Midbrain (tissue), 1 donor: ENCODE measurements around the gene MAPK1.
"Not testable (repeated sequence)": the region's sequence is repeated elsewhere in the genome, so short reads cannot be mapped to it uniquely, and the experiment has no call there.

ENCODE experiments used
- DNase-seq: peaks from one replicate; lab custom pipeline; 2025; lab: John Stamatoyannopoulos, UW

Gene MAPK1

GRCh38 chr22:21845558-21846453 is 21.6 kb downstream of the MAPK1 start:
- DNase-seq: no peak

DNA sequence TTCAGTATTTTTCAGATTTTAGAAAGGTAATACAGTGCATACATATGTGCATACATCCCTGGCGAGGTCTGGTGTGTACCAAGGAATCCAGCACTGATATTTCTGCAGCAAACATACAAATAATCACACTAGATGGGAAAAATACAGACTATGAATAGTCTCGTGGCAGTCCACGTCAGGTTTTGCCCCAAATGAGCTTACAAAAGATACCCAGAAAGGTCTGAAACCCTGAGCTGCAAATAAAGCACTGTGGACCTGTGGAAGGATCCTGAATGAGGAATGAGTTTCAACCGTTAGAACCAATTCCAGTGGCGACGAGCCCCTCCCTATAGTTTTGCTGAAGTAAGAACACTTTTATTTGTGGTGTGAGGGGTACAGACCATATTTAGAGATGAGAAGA is 24.5 kb downstream of the MAPK1 start:
- no peak for DNase-seq

- DNase-seq: no peak
These were observed 26.0 kb downstream of the MAPK1 start for GRCh38 chr22:21841422-21841821.

DNA sequence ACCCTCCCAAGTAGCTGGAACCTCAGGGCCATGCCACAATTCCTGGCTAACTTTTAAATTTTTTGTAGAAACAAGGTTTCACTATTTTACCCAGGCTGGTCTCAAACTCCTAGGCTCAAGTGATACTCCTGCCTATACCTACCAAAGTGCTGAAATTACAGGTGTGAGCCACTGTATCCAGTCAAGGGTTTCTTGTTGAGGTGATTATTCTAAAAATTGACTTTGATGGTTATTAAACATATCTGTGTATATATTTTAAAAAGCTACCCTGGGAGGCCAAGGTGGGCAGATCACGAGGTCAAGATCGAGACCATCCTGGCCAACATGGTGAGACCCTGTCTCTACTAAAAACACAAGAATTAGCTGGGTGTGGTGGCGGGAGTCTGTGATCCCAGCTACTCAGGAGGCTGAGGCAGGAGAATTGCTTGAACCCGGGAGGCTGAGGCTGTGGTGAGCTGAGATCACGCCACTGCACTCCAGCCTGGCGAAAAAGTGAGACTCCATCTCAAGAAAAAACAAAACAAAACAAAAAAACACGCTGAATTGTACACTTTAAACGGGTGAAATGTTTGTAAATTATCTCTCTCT is 27.1 kb downstream of the MAPK1 start:
- DNase-seq: no peak

DNA sequence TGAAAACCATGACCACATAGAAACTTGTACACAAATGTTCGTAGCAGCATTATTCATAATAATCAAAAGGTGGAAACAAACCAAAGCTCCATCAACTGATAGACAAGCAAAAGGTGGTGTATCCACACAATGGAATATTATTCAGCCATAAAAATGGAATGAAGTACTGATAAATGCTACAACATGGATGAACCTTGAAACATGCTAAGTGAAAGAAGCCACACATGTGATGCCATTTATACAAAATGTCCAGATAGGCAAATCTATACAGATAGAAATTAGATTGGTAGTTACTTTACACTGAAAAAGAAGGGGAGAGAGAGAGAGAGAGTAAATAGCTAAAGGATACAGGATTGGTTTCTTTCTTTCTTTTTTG is 27.7 kb downstream of the MAPK1 start:
- no peak for DNase-seq

- DNase-seq: not testable (repeated sequence)
These were observed 28.2 kb downstream of the MAPK1 start for GRCh38 chr22:21839104-21839764.

- DNase-seq: no peak
These were observed 30.0 kb downstream of the MAPK1 start for GRCh38 chr22:21837248-21837979.

- not testable (repeated sequence) for DNase-seq
These were observed 31.0 kb downstream of the MAPK1 start for GRCh38 chr22:21836486-21836885.

DNA sequence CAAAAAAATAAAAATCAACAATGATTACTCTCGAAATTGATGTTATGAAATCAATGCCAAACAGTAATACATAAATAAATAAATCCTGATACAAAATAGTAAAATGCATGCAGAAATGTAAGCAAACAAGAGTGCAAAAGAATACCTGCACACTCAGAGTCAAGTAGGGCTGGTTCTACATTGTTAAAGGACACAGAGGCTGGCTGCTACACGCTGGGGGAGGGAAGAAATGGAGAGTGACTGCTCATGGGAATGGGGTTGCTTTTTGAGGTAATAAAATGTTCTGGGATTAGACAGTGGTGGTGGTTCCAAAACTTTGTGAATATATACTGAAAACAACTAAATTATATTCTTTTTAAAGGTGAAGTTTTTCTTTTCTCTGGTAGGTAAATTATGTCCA is 32.1 kb downstream of the MAPK1 start:
- no peak for DNase-seq

DNA sequence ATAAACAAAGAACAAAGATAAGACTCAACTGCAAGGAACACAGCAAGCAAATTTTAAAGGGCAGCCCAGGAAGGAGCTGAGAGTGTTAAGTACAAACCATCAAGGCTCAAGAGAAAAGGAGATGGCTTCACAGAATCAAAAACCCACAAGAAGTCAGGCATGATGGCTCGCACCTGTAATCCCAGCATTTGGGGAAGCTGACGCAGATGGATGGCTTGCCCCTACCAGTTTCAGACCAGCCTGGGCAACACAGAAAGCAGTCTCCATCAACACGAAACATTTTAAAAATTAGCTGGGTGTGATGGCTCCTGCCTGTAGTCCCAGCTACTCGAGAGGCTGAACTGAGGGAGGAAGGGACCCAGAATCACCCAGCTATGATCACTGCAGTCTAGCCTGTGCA is 32.6 kb downstream of the MAPK1 start:
- no peak for DNase-seq

GRCh38 chr22:21832291-21833290 is 34.9 kb downstream of the MAPK1 start:
- no peak for DNase-seq

DNA sequence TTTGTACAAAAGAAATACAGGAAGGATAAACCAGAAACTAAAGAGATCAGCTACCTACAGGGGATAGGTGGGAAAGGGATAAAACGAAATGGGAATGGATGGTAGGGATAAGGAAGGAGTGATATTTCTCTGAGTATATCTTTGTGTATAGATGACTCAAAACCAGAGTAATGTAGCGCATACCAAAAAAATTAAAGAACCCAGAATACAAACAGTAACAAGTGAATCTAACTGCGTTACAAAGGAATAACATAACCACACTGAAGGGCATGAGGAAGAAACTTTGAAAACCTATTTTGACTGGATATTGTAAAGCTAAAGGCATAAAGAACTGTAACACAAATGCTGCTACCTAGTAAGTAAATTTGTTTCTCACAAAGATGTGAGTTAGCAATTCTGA is 37.9 kb downstream of the MAPK1 start:
- no peak for DNase-seq

GRCh38 chr22:21828268-21828638 is 39.2 kb downstream of the MAPK1 start:
- no peak for DNase-seq

GRCh38 chr22:21827628-21828267 is 39.7 kb downstream of the MAPK1 start:
- DNase-seq: no peak

GRCh38 chr22:21826204-21826603 is 41.2 kb downstream of the MAPK1 start:
- no peak for DNase-seq

GRCh38 chr22:21824962-21825361 is 42.5 kb downstream of the MAPK1 start:
- not testable (repeated sequence) for DNase-seq

DNA sequence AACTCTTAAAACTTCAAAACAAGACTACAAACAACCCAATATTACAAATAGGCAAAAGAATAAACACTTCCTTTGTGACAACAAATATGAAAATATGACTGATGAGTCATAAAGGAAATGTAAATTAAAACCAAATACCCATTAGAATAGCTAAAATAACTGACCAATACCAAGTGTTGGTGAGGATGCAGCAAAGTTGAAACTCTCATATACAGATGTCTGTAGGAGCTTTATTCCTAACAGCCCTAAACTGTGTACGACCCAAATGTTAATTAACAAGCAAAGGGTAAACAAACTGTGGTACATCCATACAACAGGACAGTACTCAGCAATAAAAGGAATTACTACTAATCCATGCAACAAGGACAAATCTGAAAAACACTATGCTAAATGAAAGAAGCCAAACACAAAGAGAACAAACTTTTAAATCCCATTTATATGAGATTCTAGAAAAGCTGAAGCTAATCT is 43.0 kb downstream of the MAPK1 start:
- DNase-seq: no peak

DNA sequence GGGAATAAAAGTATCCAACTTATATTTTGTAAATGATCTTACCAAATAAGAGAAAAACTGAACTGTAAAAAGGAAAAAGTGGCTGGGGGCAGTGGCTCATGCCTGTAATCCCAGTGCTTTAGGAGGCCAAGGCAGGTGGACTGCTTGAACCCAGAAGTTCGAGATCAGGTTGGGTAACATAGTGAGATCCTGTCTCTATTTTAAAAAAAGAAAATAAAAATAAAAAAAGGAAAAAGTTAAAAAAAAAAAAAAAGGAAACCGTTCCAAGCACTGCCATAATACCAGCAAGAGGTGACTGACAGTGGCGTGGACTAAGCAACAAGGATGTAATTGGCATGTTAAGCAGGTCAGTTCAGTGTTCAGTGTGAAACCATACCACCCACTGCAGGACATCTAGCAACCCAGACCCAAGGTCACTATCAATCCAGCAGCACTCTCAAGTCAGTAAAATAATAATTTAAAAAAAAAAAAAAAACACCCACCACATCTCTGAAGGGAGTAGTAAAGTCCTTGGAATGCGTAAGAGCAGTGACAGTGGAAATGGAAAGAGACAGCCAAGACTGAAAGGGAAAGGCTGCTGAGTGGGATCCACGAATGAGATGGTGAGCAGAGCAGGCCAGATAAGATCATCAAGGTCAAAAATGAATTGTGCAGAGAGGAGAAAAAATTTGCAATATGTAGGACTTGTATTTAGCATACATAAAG is 43.6 kb downstream of the MAPK1 start:
- no peak for DNase-seq

DNA sequence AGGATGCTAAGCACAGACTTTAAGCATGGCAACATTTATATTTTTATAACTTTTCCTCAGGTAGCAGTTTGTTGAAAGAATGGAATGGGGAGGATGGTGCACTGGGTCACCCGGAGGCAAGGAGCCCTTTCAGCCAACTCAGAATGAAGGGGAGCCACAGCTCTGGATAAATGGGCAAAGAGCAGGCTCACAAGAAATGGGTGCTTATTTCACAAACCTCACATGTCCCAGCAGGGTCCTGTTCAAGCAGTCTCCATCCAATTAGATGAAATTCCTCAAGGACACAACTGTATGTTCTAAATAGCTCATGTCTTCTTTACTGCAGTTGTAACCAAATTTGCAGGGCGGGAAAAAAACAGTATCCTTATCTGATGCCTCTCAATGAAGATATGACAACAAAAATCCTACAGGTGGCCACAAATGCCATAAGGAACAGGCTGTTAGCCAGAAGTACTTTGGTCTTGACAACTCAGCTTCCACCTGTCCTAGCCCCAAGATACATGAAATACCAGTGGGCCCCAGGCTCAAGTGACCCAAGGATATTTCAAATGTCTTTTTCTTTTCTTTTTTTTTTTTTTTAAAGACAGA is 48.2 kb downstream of the MAPK1 start:
- DNase-seq: no peak
